ENCODE results near the gene FGF7. TPM values are rescaled to one million over a fixed set of nuclear protein-coding genes. Genes with fewer than 3 reads are reported as not detected.

Gene FGF7
- total RNA-seq, 3 donors from 2014 or later (not counting 1 experiment from before 2014, with no cell fraction given) = not detected

DNA sequence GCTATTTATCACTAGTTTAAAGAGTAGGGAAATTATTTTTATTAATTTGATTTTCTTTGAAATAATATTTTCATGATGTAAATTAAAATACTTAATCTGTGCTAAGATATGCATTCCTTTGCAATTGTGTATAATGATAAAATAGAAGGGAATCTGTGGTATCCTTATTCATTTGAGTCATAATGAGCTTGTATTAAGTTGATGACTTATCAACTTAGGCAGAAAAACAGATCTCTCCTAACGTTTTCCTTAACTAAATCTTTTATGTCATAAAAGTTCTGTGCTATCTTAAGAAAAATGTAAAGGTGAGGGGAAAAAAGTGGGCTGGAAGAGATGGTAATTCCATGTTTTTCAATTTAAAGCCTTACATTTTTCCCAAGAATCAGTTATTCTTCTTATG is 1.9 kb downstream of the FGF7 start:
- no peaks in the 10 kb centered on the region for H3K36me3 ChIP-seq (ENCODE audit: control insufficient read depth, insufficient read depth, low read length)
- H3K36me3 Mint-ChIP-seq = no peaks in the 10 kb centered on the region
- H3K4me1 ChIP-seq (ENCODE audit: control insufficient read depth, insufficient read depth, low read length) = no peaks in the 10 kb centered on the region
- peaks cover 6 to 7% of the 10 kb centered on the region in 2 donors for H3K4me1 Mint-ChIP-seq
- TF ChIP-seq, protein P1, sequence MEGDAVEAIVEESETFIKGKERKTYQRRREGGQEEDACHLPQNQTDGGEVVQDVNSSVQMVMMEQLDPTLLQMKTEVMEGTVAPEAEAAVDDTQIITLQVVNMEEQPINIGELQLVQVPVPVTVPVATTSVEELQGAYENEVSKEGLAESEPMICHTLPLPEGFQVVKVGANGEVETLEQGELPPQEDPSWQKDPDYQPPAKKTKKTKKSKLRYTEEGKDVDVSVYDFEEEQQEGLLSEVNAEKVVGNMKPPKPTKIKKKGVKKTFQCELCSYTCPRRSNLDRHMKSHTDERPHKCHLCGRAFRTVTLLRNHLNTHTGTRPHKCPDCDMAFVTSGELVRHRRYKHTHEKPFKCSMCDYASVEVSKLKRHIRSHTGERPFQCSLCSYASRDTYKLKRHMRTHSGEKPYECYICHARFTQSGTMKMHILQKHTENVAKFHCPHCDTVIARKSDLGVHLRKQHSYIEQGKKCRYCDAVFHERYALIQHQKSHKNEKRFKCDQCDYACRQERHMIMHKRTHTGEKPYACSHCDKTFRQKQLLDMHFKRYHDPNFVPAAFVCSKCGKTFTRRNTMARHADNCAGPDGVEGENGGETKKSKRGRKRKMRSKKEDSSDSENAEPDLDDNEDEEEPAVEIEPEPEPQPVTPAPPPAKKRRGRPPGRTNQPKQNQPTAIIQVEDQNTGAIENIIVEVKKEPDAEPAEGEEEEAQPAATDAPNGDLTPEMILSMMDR (IDR thresholded peaks at IDR 0.05) = no peak
- intact Hi-C loops (cut with micrococcal nuclease) = loop anchor here (5.0 kb wide), 1 partner anchor 208 kb away; no protein-coding TSS in a partner anchor
- H3K9me3 Mint-ChIP-seq = peaks cover 0 to 2% of the 10 kb centered on the region in 2 donors
- H3K27ac ChIP-seq (ENCODE audit: low read length) = no peak overlapping the region
- H3K4me3 ChIP-seq (ENCODE audit: low read length) = no peak overlapping the region
- H3K27me3 ChIP-seq (ENCODE audit: control insufficient read depth, insufficient read depth, low read length) = no peaks in the 10 kb centered on the region
- no peak overlapping the region for H3K27ac Mint-ChIP-seq
- no peaks in the 10 kb centered on the region for H3K9me3 ChIP-seq (ENCODE audit: control insufficient read depth, insufficient read depth, low read length)
- no peak for DNase-seq
- no peak overlapping the region for H3K4me3 Mint-ChIP-seq
- peaks cover 3 to 14% of the 10 kb centered on the region in 2 donors for H3K27me3 Mint-ChIP-seq (ENCODE audit: low read depth in 2 of 2)
- WGBS (ENCODE audit: insufficient coverage) = no CpG with 5 or more reads among the region's 1 CpG
- ATAC-seq = no peak

DNA sequence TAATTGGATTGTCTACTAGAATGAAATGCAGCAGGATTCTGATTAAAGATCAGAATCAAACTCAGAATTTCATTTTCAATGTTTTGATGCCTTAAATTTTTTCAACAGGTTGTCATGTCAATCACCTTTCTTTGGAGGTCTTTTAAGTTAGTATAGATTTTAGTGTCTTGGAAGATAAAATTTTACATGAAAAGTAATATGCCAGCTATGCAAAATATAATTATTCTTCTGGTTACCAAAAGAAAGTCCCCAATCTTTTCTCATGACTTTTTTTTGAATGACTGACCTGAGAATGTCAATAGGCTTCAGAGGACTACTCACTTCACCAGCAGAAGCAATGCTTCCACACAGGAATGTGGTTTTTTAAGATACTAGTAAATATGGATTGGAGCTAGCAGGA is 4.3 kb downstream of the FGF7 start:
- intact Hi-C loops (cut with micrococcal nuclease) = loop anchor here (5.0 kb wide), 1 partner anchor 210 kb away; no protein-coding TSS in a partner anchor
- no peaks in the 10 kb centered on the region for H3K9me3 Mint-ChIP-seq
- DNase-seq (no peak), ATAC-seq (no peak)
- no peaks in the 10 kb centered on the region for H3K4me1 Mint-ChIP-seq
- Histone ChIP-seq H3K4me3 (ENCODE audit: low read length) (no peak overlapping the region), H3K27ac (ENCODE audit: low read length) (no peak overlapping the region), H3K9me3 (ENCODE audit: control insufficient read depth, insufficient read depth, low read length) (no peaks in the 10 kb centered on the region), H3K36me3 (ENCODE audit: control insufficient read depth, insufficient read depth, low read length) (no peaks in the 10 kb centered on the region), H3K4me1 (ENCODE audit: control insufficient read depth, insufficient read depth, low read length) (no peaks in the 10 kb centered on the region), H3K27me3 (ENCODE audit: control insufficient read depth, insufficient read depth, low read length) (no peaks in the 10 kb centered on the region)
- no peak overlapping the region for H3K4me3 Mint-ChIP-seq
- no peaks in the 10 kb centered on the region for H3K36me3 Mint-ChIP-seq
- TF ChIP-seq, protein P1 (IDR thresholded peaks at IDR 0.05) = no peak
- H3K27me3 Mint-ChIP-seq (ENCODE audit: low read depth in 2 of 2) = peaks cover 3 to 7% of the 10 kb centered on the region in 2 donors
- H3K27ac Mint-ChIP-seq = no peak overlapping the region

DNA sequence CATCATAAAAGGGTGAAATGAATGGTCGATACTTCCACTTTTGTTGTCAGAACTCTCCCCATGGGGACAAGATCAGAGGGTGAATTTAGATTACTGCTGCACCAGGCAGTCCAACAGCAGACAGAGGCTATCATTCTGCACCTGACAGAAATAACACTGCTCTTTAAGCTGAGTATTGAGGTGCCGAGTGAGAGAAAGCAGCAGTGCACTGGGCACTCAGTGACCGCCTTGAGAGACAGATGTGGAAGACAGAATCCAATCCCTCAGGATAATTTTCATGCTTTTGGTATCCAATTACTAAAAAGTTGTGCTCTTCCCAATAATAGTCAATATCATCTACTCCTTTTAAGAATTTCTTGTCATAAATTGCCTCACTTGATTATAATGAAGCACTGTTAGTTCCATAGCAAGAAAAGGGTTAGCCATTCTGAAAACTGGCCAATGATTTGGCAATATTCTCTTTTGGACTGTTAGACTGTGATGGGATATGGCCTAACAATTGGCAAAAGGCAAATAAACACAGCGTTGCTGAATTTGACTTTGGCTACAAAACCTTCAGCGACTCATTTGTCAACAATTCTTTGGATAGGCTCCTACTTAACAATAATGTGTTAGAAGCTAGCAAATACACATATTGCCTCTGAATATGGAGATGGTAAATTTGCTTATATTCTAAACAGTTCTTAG is 5.5 kb downstream of the FGF7 start:
- no peaks in the 10 kb centered on the region for H3K9me3 Mint-ChIP-seq
- no peaks in the 10 kb centered on the region for H3K36me3 Mint-ChIP-seq
- intact Hi-C loops (cut with micrococcal nuclease) = loop anchor here (5.0 kb wide), 1 partner anchor 211 kb away; no protein-coding TSS in a partner anchor
- Histone ChIP-seq H3K9me3 (ENCODE audit: control insufficient read depth, insufficient read depth, low read length) (no peaks in the 10 kb centered on the region), H3K4me3 (ENCODE audit: low read length) (no peak overlapping the region), H3K27me3 (ENCODE audit: control insufficient read depth, insufficient read depth, low read length) (no peaks in the 10 kb centered on the region), H3K27ac (ENCODE audit: low read length) (no peak overlapping the region), H3K36me3 (ENCODE audit: control insufficient read depth, insufficient read depth, low read length) (no peaks in the 10 kb centered on the region), H3K4me1 (ENCODE audit: control insufficient read depth, insufficient read depth, low read length) (no peaks in the 10 kb centered on the region)
- no peak overlapping the region for H3K4me3 Mint-ChIP-seq
- H3K4me1 Mint-ChIP-seq = no peaks in the 10 kb centered on the region
- ATAC-seq = no peak
- TF ChIP-seq, protein P1 (IDR thresholded peaks at IDR 0.05) = no peak
- no peak for DNase-seq
- WGBS (ENCODE audit: insufficient coverage) = 90% methylated on average over 5 of the region's 5 CpGs
- no peak overlapping the region for H3K27ac Mint-ChIP-seq
- H3K27me3 Mint-ChIP-seq (ENCODE audit: low read depth in 2 of 2) = peaks cover 3 to 7% of the 10 kb centered on the region in 2 donors

DNA sequence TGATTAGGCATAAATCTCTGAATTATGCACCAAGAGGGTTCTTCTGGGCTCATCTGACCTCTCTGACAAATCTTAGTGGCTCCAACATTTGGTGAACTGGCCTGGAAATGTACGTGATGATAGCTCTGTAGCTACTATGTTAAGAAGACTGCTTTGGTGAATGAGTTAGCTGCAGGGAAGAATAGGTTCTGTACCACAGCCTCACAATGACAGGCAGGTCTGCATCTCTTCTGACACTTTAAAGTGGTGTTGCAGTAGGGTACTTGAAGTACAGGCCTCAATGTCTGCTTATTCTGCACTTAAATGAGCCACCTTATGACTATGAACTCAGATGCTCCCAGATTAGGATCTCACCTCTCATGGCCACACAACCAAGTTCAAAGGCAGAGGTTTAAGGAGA is 7.0 kb downstream of the FGF7 start:
- H3K4me1 Mint-ChIP-seq = no peaks in the 10 kb centered on the region
- H3K9me3 Mint-ChIP-seq = no peaks in the 10 kb centered on the region
- peaks cover 3 to 13% of the 10 kb centered on the region in 2 donors for H3K27me3 Mint-ChIP-seq (ENCODE audit: low read depth in 2 of 2)
- Histone ChIP-seq H3K4me3 (ENCODE audit: low read length) (no peak overlapping the region), H3K27ac (ENCODE audit: low read length) (no peak overlapping the region), H3K9me3 (ENCODE audit: control insufficient read depth, insufficient read depth, low read length) (no peaks in the 10 kb centered on the region), H3K36me3 (ENCODE audit: control insufficient read depth, insufficient read depth, low read length) (no peaks in the 10 kb centered on the region), H3K27me3 (ENCODE audit: control insufficient read depth, insufficient read depth, low read length) (no peaks in the 10 kb centered on the region), H3K4me1 (ENCODE audit: control insufficient read depth, insufficient read depth, low read length) (no peaks in the 10 kb centered on the region)
- H3K36me3 Mint-ChIP-seq = no peaks in the 10 kb centered on the region
- no peak overlapping the region for H3K27ac Mint-ChIP-seq
- intact Hi-C loops (cut with micrococcal nuclease) = no loop called here
- H3K4me3 Mint-ChIP-seq = no peak overlapping the region
- 69% methylated on average over 1 of the region's 1 CpG for WGBS (ENCODE audit: insufficient coverage)
- ATAC-seq (no peak), DNase-seq (no peak)
- TF ChIP-seq, protein P1 (IDR thresholded peaks at IDR 0.05) = no peak

Measured in natural killer cell (primary cell).